Measurements from ENCODE around the gene REEP2. TPM values are rescaled to one million over a fixed set of nuclear protein-coding genes. Genes with fewer than 3 reads are reported as not detected.
A peak's percentile ranks its signal among the peaks of the same experiment; 100 is the strongest.

The REEP2 gene, protein sequence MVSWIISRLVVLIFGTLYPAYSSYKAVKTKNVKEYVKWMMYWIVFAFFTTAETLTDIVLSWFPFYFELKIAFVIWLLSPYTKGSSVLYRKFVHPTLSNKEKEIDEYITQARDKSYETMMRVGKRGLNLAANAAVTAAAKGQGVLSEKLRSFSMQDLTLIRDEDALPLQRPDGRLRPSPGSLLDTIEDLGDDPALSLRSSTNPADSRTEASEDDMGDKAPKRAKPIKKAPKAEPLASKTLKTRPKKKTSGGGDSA
- total RNA-seq (2021; ENCODE audit: unreplicated experiment), result 4.9 TPM
- 4.7 and 5.0 TPM in 2 replicates for polyA plus RNA-seq (2012)
- percentile 38 among the genes with signal in this experiment for Bru-seq, nascent RNA
- BruChase-seq, experiment 1, labeled RNA remaining after a 6-hour chase, result percentile 52 among the genes with signal in this experiment
- BruChase-seq, experiment 2, labeled RNA remaining after a 2-hour chase, result percentile 44 among the genes with signal in this experiment
- long read RNA-seq, transcript REEP2-202 (8 exons, 2,170 nt), result major isoform, 6 of 9 reads
- long read RNA-seq, partial matches to known transcripts, result 1 of 9 reads
- long read RNA-seq, other reads (novel, unspliced or antisense), result 2 of 9 reads

DNA sequence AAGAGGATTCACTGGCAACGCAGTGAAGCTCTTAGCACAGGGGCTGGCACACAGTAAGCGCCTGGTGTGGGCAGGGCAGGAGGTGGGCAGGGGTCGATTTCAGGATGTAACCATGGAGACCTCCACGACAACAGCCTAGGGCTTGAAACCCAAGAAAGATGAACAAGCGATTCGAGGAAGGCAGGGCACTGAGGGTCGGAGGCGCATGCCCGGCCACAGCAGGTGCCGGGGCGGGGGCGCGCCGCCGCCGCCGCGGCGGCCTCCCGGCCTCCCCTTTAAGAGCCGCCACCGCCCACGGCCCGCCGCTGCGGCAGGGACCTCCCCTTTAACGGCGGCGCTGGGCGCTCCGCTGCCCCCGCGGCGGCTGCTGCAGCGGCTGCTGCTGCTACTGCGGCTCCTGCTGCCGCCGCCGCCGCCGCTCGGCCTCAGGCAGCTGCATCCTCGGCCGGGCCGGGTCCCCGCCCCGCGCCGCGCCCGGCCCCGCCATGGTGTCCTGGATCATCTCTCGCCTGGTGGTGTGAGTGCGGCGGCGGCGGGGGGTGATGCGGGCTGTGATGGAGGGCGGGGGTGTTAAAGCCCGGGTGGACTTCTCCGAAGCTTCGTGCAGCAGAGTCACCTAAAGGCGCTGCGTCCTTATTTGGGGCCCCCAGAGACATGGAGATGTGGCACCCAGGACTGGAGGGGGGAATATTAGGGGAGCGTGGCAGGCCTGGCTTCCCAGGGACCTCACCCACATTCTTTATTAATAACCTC lies at the start of gene REEP2:
TSS of gene REEP2 (plus strand) at position 334 of the 753 bp plus-strand sequence. CDS start at position 486, 152 bp downstream.
- no TSS peak for BruUV-seq (replicated peaks)
- Histone ChIP-seq H3K9me3 (ENCODE audit: control insufficient read depth in 1 of 2, insufficient read depth in 1 of 2, low read depth in 1 of 2, low read length in 2 of 2) (no peaks in the 10 kb centered on the region), H3K36me3 (ENCODE audit: control insufficient read depth in 1 of 2, insufficient read depth in 2 of 2, low read length in 2 of 2) (peaks cover 13 to 16% of the 10 kb centered on the region in 2 experiments), H3K27ac (ENCODE audit: low read depth, low read length) (no peak within 1 kb of the TSS), H3K9ac (ENCODE audit: low read length) (0 out of 2 replicates have a peak within 1 kb of the TSS, but pooled peaks have one; percentile 33), H3K4me3 (replicated peaks in 1 of 2; ENCODE audit: low read depth in 1 of 2, low read length in 2 of 2) (peak within 1 kb of the TSS; percentile 36 to 55), H3K27me3 (ENCODE audit: insufficient read depth, low read length) (no peaks in the 10 kb centered on the region), H2AFZ (ENCODE audit: low read depth, low read length, poor library complexity, severe bottlenecking) (no peak within 1 kb of the TSS), H3K9me2 (ENCODE audit: insufficient read depth) (no peaks in the 10 kb centered on the region), H3K4me1 (ENCODE audit: control insufficient read depth in 1 of 2, insufficient read depth in 2 of 2, low read length in 2 of 2) (peaks cover 7 to 21% of the 10 kb centered on the region in 2 experiments; a peak in 3 of 4 replicates), H4K20me1 (ENCODE audit: insufficient read depth) (no peaks in the 10 kb centered on the region), H3K79me2 (ENCODE audit: insufficient read depth, low read length) (no peaks in the 10 kb centered on the region), H3K4me2 (ENCODE audit: low read length) (peak within 1 kb of the TSS; percentile 70)
- DNase-seq (ENCODE audit: low read depth, low spot score) (no peak), ATAC-seq (peak; percentile 72)
- ChIA-PET POLR2A (no interaction called here), RAD21 (ENCODE audit: low non-redundant PET in 1 of 2, low total read pairs in 2 of 2, uncharacterized antibody in 2 of 2, unreplicated experiment in 2 of 2) (no interaction called here), CTCF (no interaction called here)
- TF ChIP-seq FOSL1 (IDR thresholded peaks at IDR 0.05; ENCODE audit: low read depth) (no peak), EGR1 (IDR thresholded peaks at IDR 0.05; ENCODE audit: low read depth) (no peak), EZH2 (IDR thresholded peaks at IDR 0.05) (no peak), SRF (IDR thresholded peaks at IDR 0.05; ENCODE audit: low read depth) (no peak), CBX3 (IDR thresholded peaks at IDR 0.05; ENCODE audit: low read depth) (no peak), RAD21 (IDR thresholded peaks at IDR 0.05; ENCODE audit: low read depth) (no peak), SP1 (IDR thresholded peaks at IDR 0.05; ENCODE audit: low read depth) (no peak), SIN3A (IDR thresholded peaks at IDR 0.05; ENCODE audit: low read depth) (no peak)
- TF ChIP-seq, protein P1, sequence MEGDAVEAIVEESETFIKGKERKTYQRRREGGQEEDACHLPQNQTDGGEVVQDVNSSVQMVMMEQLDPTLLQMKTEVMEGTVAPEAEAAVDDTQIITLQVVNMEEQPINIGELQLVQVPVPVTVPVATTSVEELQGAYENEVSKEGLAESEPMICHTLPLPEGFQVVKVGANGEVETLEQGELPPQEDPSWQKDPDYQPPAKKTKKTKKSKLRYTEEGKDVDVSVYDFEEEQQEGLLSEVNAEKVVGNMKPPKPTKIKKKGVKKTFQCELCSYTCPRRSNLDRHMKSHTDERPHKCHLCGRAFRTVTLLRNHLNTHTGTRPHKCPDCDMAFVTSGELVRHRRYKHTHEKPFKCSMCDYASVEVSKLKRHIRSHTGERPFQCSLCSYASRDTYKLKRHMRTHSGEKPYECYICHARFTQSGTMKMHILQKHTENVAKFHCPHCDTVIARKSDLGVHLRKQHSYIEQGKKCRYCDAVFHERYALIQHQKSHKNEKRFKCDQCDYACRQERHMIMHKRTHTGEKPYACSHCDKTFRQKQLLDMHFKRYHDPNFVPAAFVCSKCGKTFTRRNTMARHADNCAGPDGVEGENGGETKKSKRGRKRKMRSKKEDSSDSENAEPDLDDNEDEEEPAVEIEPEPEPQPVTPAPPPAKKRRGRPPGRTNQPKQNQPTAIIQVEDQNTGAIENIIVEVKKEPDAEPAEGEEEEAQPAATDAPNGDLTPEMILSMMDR (IDR thresholded peaks at IDR 0.05 in 2 of 3, conservative IDR thresholded peaks at IDR 0.05 in 1 of 3; ENCODE audit: borderline replicate concordance in 1 of 3, insufficient read depth in 1 of 3, low read depth in 2 of 3, low read length in 2 of 3), result no peak
- TF ChIP-seq, protein P2, sequence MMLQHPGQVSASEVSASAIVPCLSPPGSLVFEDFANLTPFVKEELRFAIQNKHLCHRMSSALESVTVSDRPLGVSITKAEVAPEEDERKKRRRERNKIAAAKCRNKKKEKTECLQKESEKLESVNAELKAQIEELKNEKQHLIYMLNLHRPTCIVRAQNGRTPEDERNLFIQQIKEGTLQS (IDR thresholded peaks at IDR 0.05), result no peak
- TF ChIP-seq, protein P3, sequence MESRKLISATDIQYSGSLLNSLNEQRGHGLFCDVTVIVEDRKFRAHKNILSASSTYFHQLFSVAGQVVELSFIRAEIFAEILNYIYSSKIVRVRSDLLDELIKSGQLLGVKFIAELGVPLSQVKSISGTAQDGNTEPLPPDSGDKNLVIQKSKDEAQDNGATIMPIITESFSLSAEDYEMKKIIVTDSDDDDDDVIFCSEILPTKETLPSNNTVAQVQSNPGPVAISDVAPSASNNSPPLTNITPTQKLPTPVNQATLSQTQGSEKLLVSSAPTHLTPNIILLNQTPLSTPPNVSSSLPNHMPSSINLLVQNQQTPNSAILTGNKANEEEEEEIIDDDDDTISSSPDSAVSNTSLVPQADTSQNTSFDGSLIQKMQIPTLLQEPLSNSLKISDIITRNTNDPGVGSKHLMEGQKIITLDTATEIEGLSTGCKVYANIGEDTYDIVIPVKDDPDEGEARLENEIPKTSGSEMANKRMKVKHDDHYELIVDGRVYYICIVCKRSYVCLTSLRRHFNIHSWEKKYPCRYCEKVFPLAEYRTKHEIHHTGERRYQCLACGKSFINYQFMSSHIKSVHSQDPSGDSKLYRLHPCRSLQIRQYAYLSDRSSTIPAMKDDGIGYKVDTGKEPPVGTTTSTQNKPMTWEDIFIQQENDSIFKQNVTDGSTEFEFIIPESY (IDR thresholded peaks at IDR 0.05; ENCODE audit: extremely low read depth, insufficient replicate concordance, low read length), result no peak
- intact Hi-C loops (cut with micrococcal nuclease), result no loop called here
